Cardiac ventricle fibroblast (primary cell): ENCODE data around the gene PLSCR2. TPM values are rescaled to one million over a fixed set of nuclear protein-coding genes. Genes with fewer than 3 reads are reported as not detected.

Experiments
- total RNA-seq: library from RNA; depleted of rRNA; stranded (reverse); fragments of >200 nt; gene quantifications from 2 replicates; pipeline ENCODE4 v1.2.3, GENCODE V29; 2015

The PLSCR2 gene, protein sequence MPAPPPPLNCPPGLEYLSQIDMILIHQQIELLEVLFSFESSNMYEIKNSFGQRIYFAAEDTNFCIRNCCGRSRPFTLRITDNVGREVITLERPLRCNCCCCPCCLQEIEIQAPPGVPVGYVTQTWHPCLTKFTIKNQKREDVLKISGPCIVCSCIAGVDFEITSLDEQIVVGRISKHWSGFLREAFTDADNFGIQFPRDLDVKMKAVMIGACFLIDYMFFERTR
- total RNA-seq, result not detected in 2 replicates

GRCh38 chr3:146469150-146470017 lies at the start of gene PLSCR2:
Gene PLSCR2, minus strand, starts transcription at chr3:146469561. Its CDS starts 9,657 bp downstream, at chr3:146459904.

Other genes starting within 250 kb of the PLSCR2 start
- 130 and 139 TPM in 2 replicates for gene PLSCR4, start 218.5 kb downstream of the PLSCR2 start, total RNA-seq
- gene PLSCR1, start 75.0 kb upstream of the PLSCR2 start, total RNA-seq, result 177 and 207 TPM in 2 replicates
- not detected in 2 replicates for gene PLSCR5, start 135.8 kb upstream of the PLSCR2 start, total RNA-seq